Testis (tissue), 2 donors: ENCODE measurements around the gene LIN9.

ENCODE experiments used
- POLR2A ChIP-seq: fragments of 450-650 bp; IDR thresholded peaks from one replicate; pipeline ENCODE4 v1.6.1; 2017; ENCODE audit warnings: antibody characterized with exemption, mild to moderate bottlenecking, moderate library complexity
- TF ChIP-seq, protein P1 (sequence below), 3 experiments: fragments of 450-650 bp in 2 of 3; fragments of 200-600 bp in 1 of 3; sonication (generic) in 1 of 3; IDR thresholded peaks; one replicate each; pipeline ENCODE4 v1.5.1; 2016 to 2019; ENCODE audit warnings: antibody characterized with exemption in 3 of 3, mild to moderate bottlenecking in 2 of 3, moderate library complexity in 1 of 3

DNA sequence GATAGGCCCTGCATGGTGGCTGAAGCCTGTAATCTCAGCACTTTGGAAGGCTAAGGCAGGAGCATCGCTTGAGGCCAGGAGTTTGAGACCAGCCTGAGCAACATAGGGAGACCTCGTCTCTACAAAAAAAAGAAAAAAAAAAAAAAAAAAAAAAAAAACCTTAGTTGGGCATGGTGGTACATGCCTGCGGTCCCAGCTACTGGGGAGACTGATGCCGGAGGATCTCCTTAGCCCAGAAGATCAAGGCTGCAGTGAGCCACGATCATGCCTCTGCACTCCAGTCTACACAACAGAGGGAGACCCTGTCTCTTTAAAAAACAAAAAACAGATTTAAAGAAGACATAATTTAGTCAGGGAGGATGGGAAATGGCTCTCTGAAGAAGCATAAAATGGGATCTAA is 3.8 kb downstream of the LIN9 start:
- TF ChIP-seq, protein P1, sequence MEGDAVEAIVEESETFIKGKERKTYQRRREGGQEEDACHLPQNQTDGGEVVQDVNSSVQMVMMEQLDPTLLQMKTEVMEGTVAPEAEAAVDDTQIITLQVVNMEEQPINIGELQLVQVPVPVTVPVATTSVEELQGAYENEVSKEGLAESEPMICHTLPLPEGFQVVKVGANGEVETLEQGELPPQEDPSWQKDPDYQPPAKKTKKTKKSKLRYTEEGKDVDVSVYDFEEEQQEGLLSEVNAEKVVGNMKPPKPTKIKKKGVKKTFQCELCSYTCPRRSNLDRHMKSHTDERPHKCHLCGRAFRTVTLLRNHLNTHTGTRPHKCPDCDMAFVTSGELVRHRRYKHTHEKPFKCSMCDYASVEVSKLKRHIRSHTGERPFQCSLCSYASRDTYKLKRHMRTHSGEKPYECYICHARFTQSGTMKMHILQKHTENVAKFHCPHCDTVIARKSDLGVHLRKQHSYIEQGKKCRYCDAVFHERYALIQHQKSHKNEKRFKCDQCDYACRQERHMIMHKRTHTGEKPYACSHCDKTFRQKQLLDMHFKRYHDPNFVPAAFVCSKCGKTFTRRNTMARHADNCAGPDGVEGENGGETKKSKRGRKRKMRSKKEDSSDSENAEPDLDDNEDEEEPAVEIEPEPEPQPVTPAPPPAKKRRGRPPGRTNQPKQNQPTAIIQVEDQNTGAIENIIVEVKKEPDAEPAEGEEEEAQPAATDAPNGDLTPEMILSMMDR (IDR thresholded peaks at IDR 0.05), result no peak
- no peak for TF ChIP-seq POLR2A
